IPS-15b (cell line): ENCODE measurements around the gene FAM107B.

Experiments
- H3K27me3 ChIP-seq: one replicate; pipeline ENCODE4 v1.6.1; 2013; ENCODE audit warnings: low read length; ENCODE audit not compliant: control insufficient read depth, insufficient read depth
- H3K36me3 ChIP-seq: one replicate; pipeline ENCODE4 v1.6.1; 2013; ENCODE audit warnings: low read length; ENCODE audit not compliant: control insufficient read depth, insufficient read depth
- H3K4me1 ChIP-seq: one replicate; pipeline ENCODE4 v1.6.1; 2013; ENCODE audit warnings: mild to moderate bottlenecking, low read length; ENCODE audit not compliant: control insufficient read depth, insufficient read depth
- H3K4me3 ChIP-seq: one replicate; pipeline ENCODE4 v1.5.1; 2013; ENCODE audit warnings: low read depth, low read length
- H3K9ac ChIP-seq: one replicate; pipeline ENCODE4 v1.6.1; 2013; ENCODE audit warnings: low read depth, mild to moderate bottlenecking, low read length
- H3K9me3 ChIP-seq: one replicate; pipeline ENCODE4 v1.6.1; 2013; ENCODE audit warnings: mild to moderate bottlenecking, low read length; ENCODE audit not compliant: control insufficient read depth, insufficient read depth

The FAM107B gene

GRCh38 chr10:14749070-14749809, 25.5 kb downstream of the FAM107B start:
- Histone ChIP-seq H3K9ac (no peak overlapping the region), H3K9me3 (no peaks in the 10 kb centered on the region), H3K36me3 (no peaks in the 10 kb centered on the region), H3K4me1 (no peaks in the 10 kb centered on the region), H3K4me3 (no peak overlapping the region), H3K27me3 (no peaks in the 10 kb centered on the region)

- H3K4me1 ChIP-seq = no peaks in the 10 kb centered on the region
Observed at GRCh38 chr10:14748441-14748840, 26.3 kb downstream of the FAM107B start.

GRCh38 chr10:14742815-14743214, 31.9 kb downstream of the FAM107B start:
- Histone ChIP-seq H3K9me3 (no peaks in the 10 kb centered on the region), H3K36me3 (no peaks in the 10 kb centered on the region), H3K4me1 (no peaks in the 10 kb centered on the region), H3K9ac (no peak overlapping the region), H3K27me3 (no peaks in the 10 kb centered on the region), H3K4me3 (no peak overlapping the region)

More at GRCh38 chr10:14748441-14748840, 26.3 kb downstream of the FAM107B start:
- Histone ChIP-seq H3K4me3 (no peak overlapping the region), H3K9me3 (no peaks in the 10 kb centered on the region), H3K27me3 (no peaks in the 10 kb centered on the region), H3K9ac (no peak overlapping the region), H3K36me3 (no peaks in the 10 kb centered on the region)

- H3K4me3 ChIP-seq = no peak overlapping the region
- no peaks in the 10 kb centered on the region for H3K4me1 ChIP-seq
- H3K9me3 ChIP-seq = no peaks in the 10 kb centered on the region
- no peaks in the 10 kb centered on the region for H3K27me3 ChIP-seq
- H3K36me3 ChIP-seq = no peaks in the 10 kb centered on the region
- H3K9ac ChIP-seq = no peak overlapping the region
Observed at GRCh38 chr10:14742382-14742781, 32.3 kb downstream of the FAM107B start.

- Histone ChIP-seq H3K4me3 (no peak overlapping the region), H3K4me1 (no peaks in the 10 kb centered on the region), H3K27me3 (no peaks in the 10 kb centered on the region), H3K9ac (no peak overlapping the region), H3K9me3 (no peaks in the 10 kb centered on the region), H3K36me3 (no peaks in the 10 kb centered on the region)
Observed at GRCh38 chr10:14740684-14741247, 33.9 kb downstream of the FAM107B start.

GRCh38 chr10:14737808-14738545, 36.7 kb downstream of the FAM107B start:
- H3K9ac ChIP-seq = no peak overlapping the region
- no peaks in the 10 kb centered on the region for H3K4me1 ChIP-seq
- H3K27me3 ChIP-seq = no peaks in the 10 kb centered on the region
- no peak overlapping the region for H3K4me3 ChIP-seq
- H3K36me3 ChIP-seq = no peaks in the 10 kb centered on the region
- H3K9me3 ChIP-seq = no peaks in the 10 kb centered on the region

- Histone ChIP-seq H3K9ac (no peak overlapping the region), H3K27me3 (no peaks in the 10 kb centered on the region), H3K4me1 (no peaks in the 10 kb centered on the region), H3K9me3 (no peaks in the 10 kb centered on the region), H3K4me3 (no peak overlapping the region), H3K36me3 (no peaks in the 10 kb centered on the region)
Observed at GRCh38 chr10:14736600-14737081, 38.1 kb downstream of the FAM107B start.

- Histone ChIP-seq H3K27me3 (no peaks in the 10 kb centered on the region), H3K9me3 (no peaks in the 10 kb centered on the region), H3K36me3 (no peaks in the 10 kb centered on the region), H3K4me3 (no peak overlapping the region), H3K9ac (no peak overlapping the region), H3K4me1 (no peaks in the 10 kb centered on the region)
Observed at GRCh38 chr10:14736043-14736442, 38.7 kb downstream of the FAM107B start.

GRCh38 chr10:14731875-14732512, 42.7 kb downstream of the FAM107B start:
- no peak overlapping the region for H3K4me3 ChIP-seq
- no peaks in the 10 kb centered on the region for H3K27me3 ChIP-seq
- no peak overlapping the region for H3K9ac ChIP-seq
- no peaks in the 10 kb centered on the region for H3K9me3 ChIP-seq
- H3K4me1 ChIP-seq = no peaks in the 10 kb centered on the region
- H3K36me3 ChIP-seq = no peaks in the 10 kb centered on the region

- no peak overlapping the region for H3K4me3 ChIP-seq
- no peaks in the 10 kb centered on the region for H3K27me3 ChIP-seq
- no peaks in the 10 kb centered on the region for H3K9me3 ChIP-seq
- H3K4me1 ChIP-seq = no peaks in the 10 kb centered on the region
- no peaks in the 10 kb centered on the region for H3K36me3 ChIP-seq
- H3K9ac ChIP-seq = no peak overlapping the region
Observed at GRCh38 chr10:14728346-14728745, 46.4 kb downstream of the FAM107B start.

GRCh38 chr10:14727924-14728323, 46.8 kb downstream of the FAM107B start:
- H3K36me3 ChIP-seq = no peaks in the 10 kb centered on the region
- H3K4me1 ChIP-seq = no peaks in the 10 kb centered on the region
- H3K9ac ChIP-seq = no peak overlapping the region
- H3K27me3 ChIP-seq = no peaks in the 10 kb centered on the region
- H3K4me3 ChIP-seq = no peak overlapping the region
- H3K9me3 ChIP-seq = no peaks in the 10 kb centered on the region
